ENCODE measurements around the gene USP2. TPM values are rescaled to one million over a fixed set of nuclear protein-coding genes. Genes with fewer than 3 reads are reported as not detected.

The USP2 gene, protein sequence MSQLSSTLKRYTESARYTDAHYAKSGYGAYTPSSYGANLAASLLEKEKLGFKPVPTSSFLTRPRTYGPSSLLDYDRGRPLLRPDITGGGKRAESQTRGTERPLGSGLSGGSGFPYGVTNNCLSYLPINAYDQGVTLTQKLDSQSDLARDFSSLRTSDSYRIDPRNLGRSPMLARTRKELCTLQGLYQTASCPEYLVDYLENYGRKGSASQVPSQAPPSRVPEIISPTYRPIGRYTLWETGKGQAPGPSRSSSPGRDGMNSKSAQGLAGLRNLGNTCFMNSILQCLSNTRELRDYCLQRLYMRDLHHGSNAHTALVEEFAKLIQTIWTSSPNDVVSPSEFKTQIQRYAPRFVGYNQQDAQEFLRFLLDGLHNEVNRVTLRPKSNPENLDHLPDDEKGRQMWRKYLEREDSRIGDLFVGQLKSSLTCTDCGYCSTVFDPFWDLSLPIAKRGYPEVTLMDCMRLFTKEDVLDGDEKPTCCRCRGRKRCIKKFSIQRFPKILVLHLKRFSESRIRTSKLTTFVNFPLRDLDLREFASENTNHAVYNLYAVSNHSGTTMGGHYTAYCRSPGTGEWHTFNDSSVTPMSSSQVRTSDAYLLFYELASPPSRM
- polyA plus RNA-seq = 1 to 10 TPM; 1.6 to 8.8 (median 3.0) TPM

DNA sequence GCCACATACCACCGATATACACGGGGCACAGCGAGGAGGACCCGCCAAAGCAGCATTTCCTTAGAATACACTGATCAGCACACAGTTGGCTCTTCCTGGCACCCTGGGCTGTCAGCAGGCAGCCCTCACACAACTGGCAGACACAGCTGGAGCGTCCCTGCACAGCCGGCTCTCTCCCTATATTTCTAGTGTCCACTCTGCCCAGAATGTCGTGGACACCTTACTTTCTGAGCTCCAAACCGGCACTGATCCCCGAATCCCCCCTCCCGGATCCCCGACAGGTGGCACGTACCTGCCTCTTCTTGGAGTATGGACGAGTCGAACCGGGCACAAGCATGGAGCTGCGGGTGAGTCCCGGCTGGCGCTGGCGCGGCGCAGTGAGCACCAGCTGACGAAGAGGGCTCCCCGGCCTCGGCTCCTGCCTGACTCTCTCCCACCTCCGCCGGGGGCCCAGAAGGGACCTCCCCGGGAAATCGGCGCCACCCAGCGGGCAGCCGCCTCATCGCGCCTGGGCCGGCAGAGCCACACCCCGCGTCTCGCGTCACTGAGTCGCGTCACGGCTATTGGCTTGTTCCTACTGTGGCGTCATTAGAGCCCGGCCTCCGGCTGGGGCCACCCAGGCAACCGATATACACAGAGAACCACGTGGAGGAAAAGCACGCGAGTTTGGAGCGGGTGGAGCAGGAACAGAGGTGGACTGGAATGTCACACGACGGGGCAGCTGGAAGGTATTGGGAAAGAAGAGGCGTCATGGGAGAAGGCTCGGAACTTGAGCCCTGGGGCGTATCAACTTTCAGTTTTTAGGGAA, at the start of gene USP2:
USP2 (minus strand) TSS at position 510 of the 808 bp plus-strand sequence. CDS start 8,210 bp downstream, outside the sequence.
- 0 to 1% (median 0%) methylated on average over 52 to 54 of the region's 54 CpGs for WGBS, 3 donors
- peak within 1 kb of the TSS; percentile 31 for H3K27ac ChIP-seq (ENCODE audit: low read depth, low read length)

DNA sequence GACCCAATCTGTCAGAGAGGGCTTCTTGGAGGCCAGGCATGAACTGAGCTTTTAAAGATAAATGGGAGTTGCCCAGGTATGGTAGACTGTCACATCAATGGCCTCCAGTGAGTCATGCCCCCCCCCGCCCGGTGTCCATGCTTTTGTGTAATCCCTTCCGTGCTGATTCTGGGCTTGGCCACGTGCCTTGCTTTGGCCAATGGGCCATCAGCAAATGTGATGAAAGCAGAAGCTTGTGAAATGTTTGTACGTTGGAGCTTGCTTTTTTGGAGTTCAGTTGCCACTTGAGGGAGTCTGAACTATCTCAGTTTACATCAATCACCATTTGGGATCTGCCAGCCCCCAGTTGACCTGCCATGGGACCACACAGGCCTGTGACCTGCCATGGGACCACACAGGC, 45.8 kb upstream of the USP2 start:
- 56 to 86% (median 61%) methylated on average over 5 of the region's 5 CpGs for WGBS, 3 donors

DNA sequence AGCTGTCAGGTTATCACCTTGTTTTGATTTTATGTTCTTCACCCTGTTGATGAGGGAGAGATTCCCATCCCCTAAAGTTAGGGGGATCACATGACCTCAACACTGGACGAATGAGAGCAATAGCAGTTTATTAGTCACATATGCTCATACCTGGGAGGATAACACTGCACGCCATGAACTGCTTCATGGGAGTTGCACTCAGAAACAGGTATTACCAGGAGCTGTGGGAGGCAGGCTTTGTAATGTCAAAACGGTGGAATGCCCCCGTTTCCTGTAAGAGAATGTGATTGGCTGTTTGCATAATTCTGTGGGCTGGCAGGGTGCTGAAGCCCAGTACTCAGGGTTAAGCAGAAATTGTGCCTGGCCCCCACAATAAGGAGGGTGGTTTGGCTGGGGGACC, 44.7 kb upstream of the USP2 start:
- WGBS, 3 donors = 61 to 65% (median 64%) methylated on average over 4 of the region's 4 CpGs
- H3K27ac ChIP-seq (ENCODE audit: low read depth, low read length) = no peak overlapping the region

More for the DNA sequence above, 45.8 kb upstream of the USP2 start:
- no peak overlapping the region for H3K27ac ChIP-seq (ENCODE audit: low read depth, low read length)

DNA sequence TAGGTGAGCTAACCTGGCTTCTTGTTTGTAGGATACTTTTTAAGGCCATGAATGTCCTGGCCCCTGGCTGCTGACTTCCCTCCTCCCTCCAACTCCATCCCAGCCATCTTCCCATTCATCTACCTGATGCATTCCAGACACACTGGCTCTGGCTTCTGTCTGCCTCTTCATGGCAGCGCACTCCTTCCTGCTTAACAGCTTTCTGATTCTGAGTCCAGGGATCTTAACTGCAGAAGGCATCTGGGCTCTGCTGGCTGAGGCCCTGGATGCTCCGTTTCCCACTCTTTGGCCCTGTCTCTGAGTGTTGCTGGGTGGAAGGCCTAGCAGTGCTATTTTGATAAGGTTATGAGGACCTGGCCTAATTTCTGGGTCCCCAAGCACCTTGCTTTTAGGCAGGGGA, 43.3 kb upstream of the USP2 start:
- 82 to 88% (median 87%) methylated on average over 2 of the region's 2 CpGs for WGBS, 3 donors
- H3K27ac ChIP-seq (ENCODE audit: low read depth, low read length) = no peak overlapping the region

DNA sequence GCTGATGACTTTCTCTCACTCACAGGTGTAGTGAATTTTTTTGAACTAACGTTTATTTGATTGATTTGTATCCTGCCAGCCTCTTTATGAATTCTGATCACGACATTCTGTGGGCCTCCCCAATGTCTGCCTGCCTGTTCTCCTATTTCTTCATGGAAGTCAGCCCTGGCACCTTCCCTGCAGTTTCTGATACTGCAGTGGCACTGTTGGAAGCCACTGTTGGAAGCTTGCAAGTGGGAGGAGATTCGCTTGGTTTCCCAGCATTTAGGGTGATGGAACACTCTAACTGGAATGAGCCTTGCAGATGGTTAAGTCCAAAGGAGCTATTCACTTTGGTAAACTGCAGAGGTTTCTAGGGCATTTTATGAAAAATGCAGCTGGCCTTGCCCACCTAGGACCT, 42.8 kb upstream of the USP2 start:
- 75 to 90% (median 88%) methylated on average over 3 of the region's 3 CpGs for WGBS, 3 donors
- H3K27ac ChIP-seq (ENCODE audit: low read depth, low read length) = no peak overlapping the region

DNA sequence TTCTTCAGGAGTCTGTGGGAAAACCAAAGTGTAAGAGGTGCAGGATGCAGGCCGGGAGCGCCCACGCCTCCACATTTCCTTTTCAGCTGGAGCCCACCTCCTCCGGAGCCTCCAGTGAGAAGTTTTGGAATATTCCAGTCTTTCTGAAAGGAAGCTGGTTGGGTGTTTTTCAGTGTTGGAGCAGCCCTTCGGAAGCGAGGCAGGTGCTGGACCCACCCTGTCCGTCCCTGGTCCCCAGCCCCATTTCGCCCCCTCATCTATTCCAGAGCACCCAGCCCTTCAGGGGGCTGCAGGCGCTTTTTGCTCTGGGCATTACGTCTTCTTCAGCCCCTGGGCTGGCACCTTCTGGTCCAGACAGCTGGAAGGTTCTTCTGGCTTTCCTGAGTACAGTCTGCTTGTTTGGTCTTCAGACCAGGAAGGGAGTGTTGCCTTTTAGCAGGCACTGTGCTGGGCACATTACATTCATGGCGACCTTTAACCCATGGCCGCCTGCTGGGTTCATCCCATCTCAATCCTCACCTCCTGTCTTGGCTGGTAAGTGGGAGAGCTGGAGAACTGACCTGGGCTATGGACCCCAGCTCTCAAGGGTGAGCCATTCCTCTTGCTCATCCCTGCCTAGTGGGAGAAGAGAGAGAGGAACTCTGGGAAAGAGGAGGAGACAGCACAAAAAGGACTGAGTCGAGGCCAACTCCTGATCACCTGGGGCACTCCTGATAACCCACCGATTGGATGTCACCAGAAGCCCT, 42.2 kb upstream of the USP2 start:
- H3K27ac ChIP-seq (ENCODE audit: low read depth, low read length) = no peak overlapping the region
- 57 to 61% (median 60%) methylated on average over 14 of the region's 14 CpGs for WGBS, 3 donors

DNA sequence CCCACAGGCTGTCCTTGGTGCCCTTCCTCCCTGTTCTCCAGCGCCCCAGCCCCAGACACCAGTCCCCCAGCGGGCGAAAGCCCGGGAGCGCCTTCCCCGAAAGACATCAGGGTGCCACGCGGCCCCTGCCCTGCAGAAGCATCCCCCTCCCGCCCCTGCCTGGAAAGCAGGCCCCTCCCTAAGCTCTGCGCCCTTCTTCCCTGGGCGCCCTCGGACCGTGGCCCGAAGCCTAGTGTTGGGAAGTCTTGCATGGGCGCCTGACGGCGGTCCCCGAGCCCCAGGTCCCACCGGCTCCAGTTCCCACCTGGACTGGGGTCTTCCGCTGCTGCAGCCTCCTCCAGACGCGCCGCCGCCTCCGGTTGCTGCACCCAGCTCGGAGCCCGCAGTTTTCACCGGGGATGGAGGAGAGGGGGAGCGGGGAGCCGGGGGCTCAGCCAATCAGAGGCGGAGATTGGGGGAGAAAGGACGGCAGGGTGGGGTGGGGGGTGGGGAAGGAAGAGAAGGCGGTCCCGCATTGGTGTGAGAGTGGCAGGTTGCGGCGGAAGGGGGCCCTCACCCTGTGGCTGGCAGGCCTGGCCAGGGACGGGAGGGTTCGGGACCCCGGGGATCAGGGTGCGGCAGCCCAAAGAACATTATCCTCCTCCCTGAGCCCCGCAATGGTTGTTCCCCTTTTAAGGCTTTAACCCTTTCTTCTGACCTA, 41.5 kb upstream of the USP2 start, which contains the start of gene THY1:
THY1 (minus strand) TSS at position 364 of the 700 bp plus-strand sequence. CDS start 2,267 bp downstream, outside the sequence.
- 0 to 3% (median 1%) methylated on average over 39 to 41 of the region's 41 CpGs for WGBS, 3 donors
- no peak within 1 kb of the TSS for H3K27ac ChIP-seq (ENCODE audit: low read depth, low read length)

DNA sequence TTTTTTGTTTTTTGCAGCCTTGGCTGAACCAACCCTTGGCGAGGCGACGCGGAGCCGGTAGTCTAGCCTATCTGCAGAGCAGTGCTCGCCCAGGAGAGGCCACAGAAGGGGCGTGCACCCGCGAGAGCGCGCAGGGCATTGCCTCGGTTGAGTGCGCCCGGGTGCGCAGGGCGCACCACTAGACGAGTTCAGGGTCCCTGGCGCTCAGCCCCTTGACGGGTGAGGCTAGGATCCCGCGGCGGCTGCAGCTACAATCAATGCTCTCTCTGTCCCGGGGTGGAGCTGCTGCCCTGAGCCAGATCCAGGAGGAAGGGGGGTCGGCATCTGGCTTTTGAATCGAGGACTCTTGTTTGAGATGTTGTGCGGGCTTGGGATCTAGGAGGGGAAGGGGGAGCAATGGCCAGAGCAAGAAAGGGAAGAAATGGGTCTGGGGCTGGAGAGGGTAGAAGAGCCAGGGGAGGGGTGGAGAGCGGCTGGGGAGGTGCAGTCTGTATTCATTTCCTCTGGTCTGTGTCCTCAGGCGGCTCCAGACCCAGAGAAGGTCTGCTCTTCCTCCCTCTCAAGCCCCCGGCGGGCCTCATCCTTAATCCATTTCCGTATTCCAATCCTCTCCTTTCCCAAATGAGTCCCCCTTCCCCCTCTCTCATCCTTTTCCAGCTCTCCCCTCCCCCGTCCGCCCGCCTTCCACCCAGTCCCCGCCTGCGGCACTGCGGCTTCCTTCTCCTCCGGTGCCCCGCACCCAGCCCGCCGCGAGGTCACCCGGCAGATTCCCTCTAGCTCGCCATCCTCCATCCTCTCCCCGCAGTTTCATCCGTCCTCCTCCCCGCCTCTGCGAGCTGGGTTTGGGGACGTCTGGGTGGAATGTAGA, 40.7 kb upstream of the USP2 start:
- no peak overlapping the region for H3K27ac ChIP-seq (ENCODE audit: low read depth, low read length)
- 1% methylated on average over 44 to 49 of the region's 49 CpGs for WGBS, 3 donors

DNA sequence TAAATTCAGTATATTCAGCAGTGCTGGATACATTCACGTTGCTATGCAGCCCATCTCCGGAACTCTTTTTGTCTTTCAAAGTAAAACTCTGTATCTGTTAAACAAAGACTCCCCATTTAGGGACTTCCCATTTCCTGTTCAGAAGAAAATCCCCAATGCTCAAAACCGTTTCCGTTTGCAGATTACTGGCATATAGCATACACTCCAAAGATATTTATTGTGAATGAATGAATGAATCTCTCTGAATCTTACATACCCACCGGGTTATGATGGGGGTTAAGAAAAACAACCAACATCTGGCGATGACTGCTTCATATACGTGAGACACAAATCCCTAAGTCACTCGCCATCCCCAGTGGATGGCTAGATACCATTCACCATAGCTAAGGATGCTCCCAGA, 39.9 kb upstream of the USP2 start:
- 28 to 38% (median 33%) methylated on average over 8 of the region's 8 CpGs for WGBS, 3 donors
- H3K27ac ChIP-seq (ENCODE audit: low read depth, low read length) = no peak overlapping the region

DNA sequence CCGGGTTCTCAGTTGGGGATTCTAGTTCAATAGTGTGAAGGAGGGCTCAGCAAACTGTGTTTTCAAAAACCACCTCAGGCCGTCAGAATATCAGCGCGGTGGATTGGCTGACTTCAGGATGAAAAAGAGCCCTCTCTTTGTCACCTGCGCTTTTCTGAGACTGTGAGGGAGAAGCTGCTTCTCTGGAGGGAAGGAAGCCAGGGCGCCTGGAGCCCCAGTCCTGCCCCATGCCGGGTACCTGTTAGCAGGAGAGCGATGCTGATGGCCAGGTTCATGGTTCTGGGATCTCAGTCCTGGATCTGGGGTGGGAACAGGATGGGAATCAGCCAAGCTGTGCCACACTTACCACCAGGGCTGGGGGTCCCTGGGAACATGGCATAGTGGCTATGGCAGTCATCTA, 39.1 kb upstream of the USP2 start:
- H3K27ac ChIP-seq (ENCODE audit: low read depth, low read length) = no peak overlapping the region
- WGBS, 3 donors = 70 to 88% (median 83%) methylated on average over 8 of the region's 8 CpGs

DNA sequence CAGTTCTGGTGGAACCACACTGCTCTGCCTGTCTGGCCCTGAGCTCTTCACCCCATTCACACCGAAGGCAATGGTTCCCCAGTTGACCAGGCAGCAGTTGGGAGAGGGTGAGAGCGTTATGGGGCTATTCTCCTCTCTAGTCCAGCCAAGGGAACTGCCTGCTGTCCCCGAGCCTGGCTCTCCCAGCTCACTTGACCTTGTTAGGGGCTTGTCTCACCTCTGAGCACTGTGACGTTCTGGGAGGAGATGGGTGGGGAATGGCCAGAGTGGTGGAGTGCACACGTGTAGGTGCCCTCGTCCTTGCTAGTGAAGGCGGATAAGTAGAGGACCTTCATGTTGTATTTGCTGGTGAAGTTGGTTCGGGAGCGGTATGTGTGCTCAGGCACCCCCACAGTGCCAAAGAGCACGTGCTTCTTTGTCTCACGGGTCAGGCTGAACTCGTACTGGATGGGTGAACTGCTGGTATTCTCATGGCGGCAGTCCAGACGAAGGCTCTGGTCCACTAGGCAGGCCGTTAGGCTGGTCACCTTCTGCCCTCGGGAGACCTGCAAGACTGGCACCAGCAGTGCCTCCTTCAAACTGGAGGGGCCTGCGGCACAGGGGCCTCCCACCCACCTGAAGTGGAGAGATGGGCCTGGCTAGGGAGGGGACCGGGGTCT, 38.5 kb upstream of the USP2 start:
- WGBS, 3 donors = 75 to 86% (median 76%) methylated on average over 18 of the region's 18 CpGs
- no peak overlapping the region for H3K27ac ChIP-seq (ENCODE audit: low read depth, low read length)

DNA sequence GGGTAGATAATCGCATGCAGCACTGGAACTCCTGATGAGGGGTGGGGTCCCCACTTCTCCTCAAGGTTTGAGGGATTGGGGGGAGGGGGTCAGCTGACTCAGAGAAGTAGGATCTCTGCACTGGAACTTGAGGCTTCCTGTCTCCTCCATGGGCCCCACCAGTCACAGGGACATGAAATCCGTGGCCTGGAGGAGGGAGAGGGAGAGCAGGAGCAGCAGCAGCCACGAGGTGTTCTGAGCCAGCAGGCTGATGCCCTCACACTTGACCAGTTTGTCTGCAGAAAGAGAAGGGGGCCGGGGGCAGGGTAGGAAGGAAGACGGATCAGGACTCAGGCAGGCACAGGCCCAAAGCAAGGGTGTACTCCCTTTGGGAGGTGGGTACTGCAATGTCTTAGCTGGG, 37.8 kb upstream of the USP2 start:
- WGBS, 3 donors = 76 to 85% (median 83%) methylated on average over 5 of the region's 5 CpGs
- no peak overlapping the region for H3K27ac ChIP-seq (ENCODE audit: low read depth, low read length)

DNA sequence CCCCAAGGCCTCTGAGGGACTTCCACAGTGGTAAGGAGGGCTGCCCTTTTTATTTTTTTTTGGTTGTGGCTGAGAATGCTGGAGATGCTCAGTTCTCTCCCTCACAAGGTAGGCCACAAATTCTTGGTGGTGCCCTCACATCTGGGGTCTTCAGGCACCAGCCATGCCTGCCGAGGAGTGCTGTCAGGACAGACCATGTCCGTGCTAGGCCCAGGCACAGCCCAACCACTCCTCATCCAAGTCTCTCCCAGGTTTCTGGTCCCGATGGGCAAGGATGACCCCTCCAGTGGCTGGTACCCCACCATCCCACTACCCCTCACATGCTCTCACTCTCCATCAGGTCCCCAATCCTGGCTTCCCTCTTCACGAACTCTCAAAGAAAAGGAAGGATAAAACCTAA, 37.3 kb upstream of the USP2 start:
- H3K27ac ChIP-seq (ENCODE audit: low read depth, low read length) = no peak overlapping the region
- WGBS, 3 donors = 78 to 96% (median 87%) methylated on average over 4 of the region's 4 CpGs

DNA sequence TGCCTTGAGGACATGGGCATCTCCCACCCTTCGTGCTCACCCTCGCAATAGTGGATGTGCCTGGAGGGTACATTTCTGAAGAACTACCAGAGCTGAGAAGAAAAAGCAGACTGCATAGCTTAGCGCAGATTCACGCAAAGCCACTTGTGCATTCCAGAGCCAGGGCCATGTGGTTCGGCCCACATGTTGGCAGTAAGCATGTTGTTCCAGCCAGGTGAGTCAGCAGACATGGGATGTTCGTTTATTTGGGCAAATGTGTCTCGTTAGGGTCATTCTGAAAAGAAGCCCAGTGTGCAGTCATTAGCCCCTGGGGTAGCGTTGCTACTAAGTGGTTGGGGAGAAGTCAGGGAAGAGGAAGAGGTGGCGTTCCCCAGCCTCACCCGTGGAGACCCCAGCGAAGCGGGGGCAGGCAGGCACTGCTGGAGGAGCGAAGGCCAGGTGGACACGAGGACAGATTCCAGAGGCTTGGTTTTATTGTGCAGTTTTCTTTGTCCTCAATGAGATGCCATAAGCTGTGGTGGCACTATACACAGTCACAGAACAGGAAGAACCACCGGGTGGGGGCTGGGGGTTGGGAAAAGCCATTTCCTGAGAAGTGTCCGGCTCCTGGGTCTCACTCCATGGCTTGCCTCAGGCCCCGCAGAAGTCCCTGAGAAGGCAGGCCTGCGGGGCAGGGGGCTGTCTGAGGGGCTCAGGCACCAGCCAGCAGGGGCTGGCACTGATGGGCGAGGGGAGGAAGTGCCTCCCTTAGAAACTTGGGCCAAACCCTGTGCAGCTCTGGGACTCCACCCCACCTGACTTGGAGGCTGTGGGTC, 36.4 kb upstream of the USP2 start:
- peak overlapping the region; percentile 23 for H3K27ac ChIP-seq (ENCODE audit: low read depth, low read length)
- WGBS, 3 donors = 69 to 83% (median 69%) methylated on average over 19 of the region's 19 CpGs

DNA sequence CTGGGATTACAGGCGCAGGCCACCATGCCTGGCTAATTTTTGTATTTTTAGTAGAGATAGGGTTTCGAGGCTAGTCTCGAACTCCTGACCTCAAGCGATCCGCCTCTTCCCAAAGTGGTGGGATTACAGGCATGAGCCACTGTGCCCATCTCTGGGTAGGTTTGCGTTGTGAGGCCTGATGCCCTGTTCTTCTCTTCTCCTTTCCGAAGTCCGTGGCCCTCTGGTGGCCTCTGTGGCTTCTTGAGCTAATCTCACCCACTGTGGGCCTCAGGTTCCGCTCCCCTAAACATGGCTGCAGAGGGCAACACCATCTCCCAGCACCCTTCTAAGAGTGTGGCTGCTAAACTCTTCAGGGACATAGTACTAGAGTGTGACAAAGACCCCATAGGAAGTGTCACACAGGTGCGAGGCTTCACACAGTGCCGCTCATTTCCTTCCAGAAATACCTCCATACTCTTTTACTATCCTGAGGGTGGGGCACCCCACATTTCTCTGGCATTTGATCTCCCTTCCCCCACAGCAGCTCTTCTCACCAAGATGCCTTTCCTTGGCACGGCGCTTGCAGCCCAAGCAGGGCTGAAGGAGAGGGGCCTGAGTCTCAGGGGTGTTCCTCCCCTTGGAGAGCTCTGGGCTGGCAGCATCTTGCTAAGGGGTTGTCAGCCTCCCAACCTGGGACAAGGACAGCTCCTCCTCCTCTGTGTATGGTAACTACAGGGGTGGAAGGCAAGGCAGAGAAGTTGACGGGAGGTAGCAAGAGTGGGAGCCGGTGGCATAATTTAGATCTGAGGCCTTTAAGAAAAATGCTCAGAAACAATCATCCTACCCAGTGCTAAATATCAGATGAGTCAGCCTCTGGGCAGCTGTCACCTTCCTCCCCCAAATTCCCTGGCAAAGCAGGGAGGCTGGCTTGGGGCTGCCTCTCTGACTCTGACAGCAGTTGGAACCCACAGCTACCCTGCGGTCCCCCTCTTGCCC, 35.4 kb upstream of the USP2 start:
- WGBS, 3 donors = 78 to 84% (median 82%) methylated on average over 15 to 16 of the region's 16 CpGs
- H3K27ac ChIP-seq (ENCODE audit: low read depth, low read length) = no peak overlapping the region
